GM12878 (cell line): ENCODE data around the gene PARVA. TPM values are rescaled to one million over a fixed set of nuclear protein-coding genes. Genes with fewer than 3 reads are reported as not detected.

Experiments
- ATAC-seq: fragments of 200-7000 bp; cut with Tn5 transposase; 3 replicates; pipeline ENCODE4 v1.9.1; 2020; ENCODE audit warnings: mild to moderate bottlenecking, moderate library complexity
- BruUV-seq: library from RNA; stranded (reverse); fragments of 400-500 nt; replicated peaks from 2 replicates; lab custom pipeline; 2021; lab: Mats Ljungman, UMichigan
- CTCF ChIA-PET: fragments of 300-600 bp; sonication (Branson Sonifier 250); formaldehyde crosslinking; extraction: SDS; loops from one replicate; lab custom pipeline; 2021; ENCODE audit warnings: inconsistent platforms; lab: Yijun Ruan, JAX
- POLR2A ChIA-PET: fragments of 350-600 bp; formaldehyde crosslinking; extraction: SDS; loops from one replicate; lab custom pipeline; 2021; ENCODE audit warnings: inconsistent platforms; lab: Charles Lee
- RAD21 ChIA-PET: fragments of 300-600 bp; sonication (Branson Sonifier 250); formaldehyde crosslinking; loops from one replicate; lab custom pipeline; 2023; ENCODE audit warnings: antibody characterized with exemption; ENCODE audit not compliant: unreplicated experiment; lab: Charles Lee
- SMC1A ChIA-PET: fragments of 300-600 bp; sonication (Branson Sonifier 250); formaldehyde crosslinking; loops from one replicate; lab custom pipeline; 2023; ENCODE audit not compliant: unreplicated experiment, uncharacterized antibody; lab: Charles Lee
- DNase-seq: peaks from one replicate; pipeline ENCODE4 v3.0.0-alpha.2; 2011; ENCODE audit warnings: low read depth, low spot score
- FAIRE-seq: peaks from 3 replicates; lab custom pipeline; 2011; peaks lifted over from hg19 to GRCh38; lab: Jason Lieb, UNC
- H2AFZ ChIP-seq: 2 replicates; pipeline ENCODE4 v1.6.0; 2011; ENCODE audit warnings: low read depth, low read length, control low read depth; ENCODE audit not compliant: control insufficient read depth
- H3K27ac ChIP-seq: 2 replicates; pipeline ENCODE4 v1.5.1; 2011; ENCODE audit warnings: control low read depth; ENCODE audit not compliant: control insufficient read depth, insufficient read depth
- H3K27me3 ChIP-seq, 2 experiments: replicated peaks in 1 of 2; 2 replicates each; pipeline versions ENCODE4 v1.6.0 to v1.6.1; 2011; ENCODE audit warnings: low read length in 1 of 2; ENCODE audit not compliant: control insufficient read depth in 2 of 2, insufficient read depth in 2 of 2
- H3K36me3 ChIP-seq, 2 experiments: 2 replicates each; pipeline ENCODE4 v1.5.1; 2011; ENCODE audit warnings: low read length in 1 of 2; ENCODE audit not compliant: control insufficient read depth in 2 of 2, insufficient read depth in 2 of 2
- H3K4me1 ChIP-seq: 2 replicates; pipeline ENCODE4 v1.6.1; 2011; ENCODE audit warnings: mild to moderate bottlenecking, low read length, moderate library complexity, mixed read lengths; ENCODE audit not compliant: control insufficient read depth, insufficient read depth
- H3K4me2 ChIP-seq: 2 replicates; pipeline ENCODE4 v1.6.0; 2011; ENCODE audit warnings: control low read depth; ENCODE audit not compliant: control insufficient read depth, insufficient read depth
- H3K4me3 ChIP-seq: fragments of 200-600 bp; sonication (generic); 2 replicates; pipeline ENCODE4 v1.5.1; 2016
- H3K79me2 ChIP-seq: 2 replicates; pipeline ENCODE4 v1.6.0; 2011; ENCODE audit warnings: low read length; ENCODE audit not compliant: control insufficient read depth, insufficient read depth
- H3K9ac ChIP-seq: 2 replicates; pipeline ENCODE4 v1.8.0; 2011; ENCODE audit warnings: low read length, control low read depth, mixed read lengths; ENCODE audit not compliant: control insufficient read depth, insufficient read depth
- H3K9me3 ChIP-seq: replicated peaks from 3 replicates; pipeline ENCODE4 v1.5.1; 2011; ENCODE audit warnings: mild to moderate bottlenecking, low read length; ENCODE audit not compliant: control insufficient read depth, insufficient read depth
- H4K20me1 ChIP-seq: 2 replicates; pipeline ENCODE4 v1.6.0; 2011; ENCODE audit not compliant: control insufficient read depth, insufficient read depth
- ASH2L ChIP-seq: fragments of 300-600, 200-600 bp; sonication (generic); IDR thresholded peaks from 2 replicates; pipeline ENCODE4 v1.6.1; 2017; ENCODE audit warnings: low read depth, mild to moderate bottlenecking, borderline replicate concordance
- CBX3 ChIP-seq: fragments of 200-600 bp; sonication (generic); IDR thresholded peaks from 2 replicates; pipeline ENCODE4 v1.6.1; 2016; ENCODE audit warnings: low read depth, borderline replicate concordance
- EGR1 ChIP-seq, 2 experiments: IDR thresholded peaks; 1 replicate in 1 of 2; 2 replicates in 1 of 2; pipeline ENCODE4 v1.6.1; 2011 to 2012; ENCODE audit warnings: low read depth in 2 of 2, low read length in 2 of 2, borderline replicate concordance in 1 of 2, mild to moderate bottlenecking in 1 of 2, moderate library complexity in 1 of 2
- GABPA ChIP-seq: IDR thresholded peaks from 2 replicates; pipeline ENCODE4 v1.6.1; 2014; ENCODE audit warnings: antibody characterized with exemption, low read depth, mild to moderate bottlenecking, inconsistent platforms
- MEF2B ChIP-seq: fragments of 450-650 bp; IDR thresholded peaks from 2 replicates; pipeline ENCODE4 v1.6.1; 2018; ENCODE audit warnings: mild to moderate bottlenecking, moderate library complexity; ENCODE audit not compliant: partially characterized antibody, poor library complexity, severe bottlenecking
- NR2C1 ChIP-seq: fragments of 450-650 bp; IDR thresholded peaks from 2 replicates; pipeline ENCODE4 v1.6.1; 2017; ENCODE audit warnings: antibody characterized with exemption, mild to moderate bottlenecking, moderate library complexity
- POLR2A ChIP-seq: IDR thresholded peaks from 2 replicates; pipeline ENCODE4 v1.6.1; 2011; ENCODE audit warnings: low read depth, mild to moderate bottlenecking, low read length
- SMARCA5 ChIP-seq: fragments of 450-650 bp; IDR thresholded peaks from 2 replicates; pipeline ENCODE4 v1.6.1; 2017; ENCODE audit warnings: mild to moderate bottlenecking
- ZBTB33 ChIP-seq: fragments of 450-650 bp; IDR thresholded peaks from 2 replicates; pipeline ENCODE4 v1.6.1; 2017; ENCODE audit warnings: mild to moderate bottlenecking
- ZNF207 ChIP-seq: fragments of 450-650 bp; IDR thresholded peaks from 2 replicates; pipeline ENCODE4 v1.6.1; 2014; ENCODE audit warnings: antibody characterized with exemption, mild to moderate bottlenecking, borderline replicate concordance
- WGBS: methylation state at CpG from one replicate; pipeline ENCODE4 v1.1.6; 2016; ENCODE audit warnings: low lambda C conversion rate; ENCODE audit not compliant: insufficient replicate concordance, insufficient coverage; ENCODE audit errors: missing lambda C conversion rate; 5-methylcytosine and 5-hydroxymethylcytosine counted together
- in situ Hi-C: fragments of 300-500 bp; cut with MboI; formaldehyde crosslinking; loops from 9 replicates; pipeline ENCODE4 v1.14.3; 2018; ENCODE audit warnings: mixed read lengths
- intact Hi-C: fragments of 100-400 bp; cut with micrococcal nuclease; formaldehyde crosslinking; loops from one replicate; pipeline ENCODE4 v1.14.2; 2022; ENCODE audit not compliant: unreplicated experiment
- polyA plus RNA-seq, 11 experiments: library from polyadenylated mRNA; depleted of rRNA in 4 of 11; unstranded in 6 of 11; stranded (reverse) in 5 of 11; fragments of >200 nt; fragmentation: Nextera tagmentation in 4 of 11; fragmentation: Illumina TruSeq in 1 of 11; extraction: Ambion mirVana in 4 of 11; extraction: Trizol in 1 of 11; gene quantifications; 1 replicate in 1 of 11; 2 replicates in 10 of 11; pipeline versions ENCODE4 v1.2.1 to v1.2.3, GENCODE V29; 2011 to 2016; ENCODE audit warnings: inconsistent platforms in 2 of 11, missing spikeins in 2 of 11, low read depth in 1 of 11
- total RNA-seq, 4 experiments: library from RNA; depleted of rRNA in 3 of 4; stranded (reverse); fragments of >200 nt in 3 of 4; fragmentation: Illumina TruSeq in 1 of 4; extraction: Trizol in 1 of 4; gene quantifications; 2 replicates each; pipeline versions ENCODE4 v1.2.1 to v1.2.3, GENCODE V29; 2013 to 2021

Gene PARVA
- total and polyA plus RNA-seq, 10 of the 15 experiments (the other 5 are each of a cell fraction or from before 2014, with no cell fraction given), result 0.01 to 0.44 (median 0.03) TPM; not detected in 7

- TF ChIP-seq ZBTB33, result no peak
- TF ChIP-seq SMARCA5, result no peak
- TF ChIP-seq ZNF207, result no peak
- TF ChIP-seq ASH2L, result no peak
- TF ChIP-seq EGR1 (IDR thresholded peaks at IDR 0.05; ENCODE audit: borderline replicate concordance in 1 of 2, low read depth in 2 of 2, low read length in 2 of 2), result no peak
- TF ChIP-seq MEF2B, result no peak
- TF ChIP-seq NR2C1, result no peak
- no peak for TF ChIP-seq GABPA
Measured at GRCh38 chr11:12556788-12557384, 179.5 kb downstream of the PARVA start (continued).

- TF ChIP-seq CBX3 (no peak), POLR2A (no peak)
- BruUV-seq, result no TSS peak
- Histone ChIP-seq H3K4me3 (no peak overlapping the region), H4K20me1 (no peaks in the 10 kb centered on the region), H3K4me1 (no peaks in the 10 kb centered on the region), H3K36me3 (no peaks in the 10 kb centered on the region), H3K27ac (no peak overlapping the region), H2AFZ (no peak overlapping the region), H3K27me3 (no peaks in the 10 kb centered on the region), H3K79me2 (no peaks in the 10 kb centered on the region), H3K4me2 (no peak overlapping the region), H3K9me3 (no peaks in the 10 kb centered on the region), H3K9ac (no peak overlapping the region)
- intact Hi-C loops, result no loop called here
- in situ Hi-C loops, result no loop called here
- 2% methylated on average over 3 of the region's 3 CpGs for WGBS
- ChIA-PET CTCF (interaction anchor here (1.0 kb wide), 1 partner anchor 17 kb away, joined by 3 read pairs; no protein-coding TSS in a partner anchor), RAD21 (no interaction called here), SMC1A (interaction anchor here (1.1 kb wide), 1 partner anchor 22 kb away, joined by 3 read pairs; no protein-coding TSS in a partner anchor), POLR2A (no interaction called here)
- ATAC-seq, result no peak
- no peak for FAIRE-seq
- DNase-seq, result no peak
Measured at GRCh38 chr11:12559011-12559410, 181.6 kb downstream of the PARVA start.
